Fibroblast of lung (primary cell): Measurements from ENCODE around the gene GJA5.

Source experiments
- CTCF ChIP-seq, 2 donors: IDR thresholded peaks in 1 of 2; conservative IDR thresholded peaks in 1 of 2; 1 replicate in 1 of 2; 2 replicates in 1 of 2; pipeline ENCODE4 v1.5.1; 2011 to 2012; ENCODE audit warnings: low read length in 2 of 2, control low read depth in 1 of 2, inconsistent platforms in 1 of 2, low read depth in 1 of 2, mild to moderate bottlenecking in 1 of 2
- EZH2 ChIP-seq: IDR thresholded peaks from 2 replicates; pipeline ENCODE4 v1.5.1; 2012; ENCODE audit warnings: low read length, control low read depth, mild to moderate bottlenecking; ENCODE audit errors: missing control alignments

GRCh38 chr1:147758379-147759100 is 1.9 kb downstream of the GJA5 start:
- TF ChIP-seq CTCF (conservative IDR thresholded peaks at IDR 0.05 in 1 of 2, IDR thresholded peaks at IDR 0.05 in 1 of 2; ENCODE audit: low read depth in 1 of 2, low read length in 2 of 2) (no peak), EZH2 (no peak)
